Kidney (tissue), 14 donors: ENCODE results near the gene SMG1. TPM values are rescaled to one million over a fixed set of nuclear protein-coding genes. Genes with fewer than 3 reads are reported as not detected.

ENCODE experiments used
- DNase-seq, 5 donors: peaks; one replicate each; pipeline ENCODE4 v3.0.0-alpha.2; 2013 to 2020
- FAIRE-seq: peaks from 2 replicates; lab custom pipeline; 2012; peaks lifted over from hg19 to GRCh38; lab: Jason Lieb, UNC
- H3K27ac ChIP-seq, 2 donors: one replicate each; pipeline ENCODE4 v1.7.0; 2013; ENCODE audit warnings: low read depth in 2 of 2, low read length in 2 of 2, inconsistent platforms in 1 of 2
- H3K27me3 ChIP-seq: one replicate; pipeline ENCODE4 v1.7.1; 2013; ENCODE audit warnings: low read length, inconsistent platforms; ENCODE audit not compliant: control insufficient read depth, insufficient read depth
- H3K36me3 ChIP-seq, 3 donors: one replicate each; pipeline versions ENCODE4 v1.7.0 to v1.7.1; 2013; ENCODE audit warnings: low read length in 3 of 3, control low read depth in 1 of 3, inconsistent platforms in 1 of 3; ENCODE audit not compliant: insufficient read depth in 3 of 3, control insufficient read depth in 2 of 3
- H3K4me1 ChIP-seq, 3 donors: one replicate each; pipeline versions ENCODE4 v1.7.0 to v1.7.1; 2013; ENCODE audit warnings: low read length in 3 of 3, inconsistent platforms in 1 of 3, low read depth in 1 of 3; ENCODE audit not compliant: control insufficient read depth in 2 of 3, insufficient read depth in 2 of 3
- H3K4me3 ChIP-seq, 3 donors: one replicate each; pipeline versions ENCODE4 v1.7.0 to v1.8.1; 2013; ENCODE audit warnings: low read length in 3 of 3, control low read depth in 1 of 3, inconsistent platforms in 1 of 3
- H3K9ac ChIP-seq, 3 donors: one replicate each; pipeline versions ENCODE4 v1.7.0 to v1.7.1; 2013; ENCODE audit warnings: low read length in 3 of 3, control low read depth in 1 of 3, inconsistent platforms in 1 of 3
- H3K9me3 ChIP-seq, 3 donors: one replicate each; pipeline versions ENCODE4 v1.7.0 to v1.7.1; 2013; ENCODE audit warnings: low read length in 3 of 3, control low read depth in 1 of 3, inconsistent platforms in 1 of 3; ENCODE audit not compliant: control insufficient read depth in 2 of 3, insufficient read depth in 1 of 3
- CTCF ChIP-seq: IDR thresholded peaks from 3 replicates; pipeline ENCODE4 v1.5.1; 2012; ENCODE audit warnings: mild to moderate bottlenecking, moderate library complexity, borderline replicate concordance; ENCODE audit not compliant: insufficient read depth; ENCODE audit errors: extremely low read depth
- intact Hi-C: fragments of 100-400 bp; cut with DNase I; formaldehyde crosslinking; loops from one replicate; pipeline ENCODE4 v1.11.1; 2022
- polyA plus RNA-seq: library from polyadenylated mRNA; stranded (reverse); fragments of 350-450 nt; fragmentation: Illumina TruSeq; extraction: RNeasy Lipid Tissue Mini Kit (QIAGEN cat#74804); gene quantifications from one replicate; pipeline ENCODE4 v1.2.3, GENCODE V29; 2014; ENCODE audit warnings: low read depth, low replicate concordance; ENCODE audit not compliant: insufficient read depth
- total RNA-seq: library from RNA; stranded (reverse); fragmentation: NEBNext Ultra II Directional; extraction: Animal tissue kit (Norgen Biotek cat#: 25700); gene quantifications from one replicate; pipeline ENCODE4 v1.2.1, GENCODE V29; 2021
- donor health status: control.
- donor health status: control.
- donor health status: control.
- donor health status: control.
- donor health status: control.
- donor health status: DM: yes; HTN: yes; CAD: no.
- donor health status: Normal renal cell carcinoma (clear cell type).

SMG1 gene
- total and polyA plus RNA-seq, 2 donors from 2014 or later = 4.9 to 94.4 TPM

- no peaks in the 10 kb centered on the region for H3K4me1 ChIP-seq
These were observed 43.0 kb upstream of the SMG1 start for GRCh38 chr16:18969050-18969854.

GRCh38 chr16:18966791-18967190, 40.6 kb upstream of the SMG1 start:
- intact Hi-C loops = no loop called here
- H3K9me3 ChIP-seq = no peaks in the 10 kb centered on the region
- H3K36me3 ChIP-seq = no peaks in the 10 kb centered on the region
- DNase-seq = no peak
- H3K27ac ChIP-seq = no peak overlapping the region
- no peak overlapping the region for H3K9ac ChIP-seq
- H3K4me3 ChIP-seq = no peak overlapping the region
- FAIRE-seq = no peak
- no peak for TF ChIP-seq CTCF
- H3K4me1 ChIP-seq = no peaks in the 10 kb centered on the region
- no peaks in the 10 kb centered on the region for H3K27me3 ChIP-seq

More at GRCh38 chr16:18969050-18969854, 43.0 kb upstream of the SMG1 start:
- intact Hi-C loops = no loop called here
- Histone ChIP-seq H3K9me3 (no peaks in the 10 kb centered on the region), H3K27ac (no peak overlapping the region), H3K36me3 (no peaks in the 10 kb centered on the region), H3K9ac (peak overlapping the region in 1 of 3 donors; percentile 6), H3K4me3 (peak overlapping the region; percentile 39 to 53 (median 42)), H3K27me3 (no peaks in the 10 kb centered on the region)
- peak; percentile 84 to 89 (median 87) for DNase-seq
- no peak for FAIRE-seq
- TF ChIP-seq CTCF = peak; percentile 89

GRCh38 chr16:18965555-18965954, 39.3 kb upstream of the SMG1 start:
- Histone ChIP-seq H3K36me3 (no peaks in the 10 kb centered on the region), H3K9ac (no peak overlapping the region), H3K4me1 (no peaks in the 10 kb centered on the region), H3K4me3 (no peak overlapping the region), H3K27me3 (no peaks in the 10 kb centered on the region), H3K9me3 (no peaks in the 10 kb centered on the region), H3K27ac (no peak overlapping the region)
- intact Hi-C loops = no loop called here
- DNase-seq (no peak), FAIRE-seq (no peak)
- TF ChIP-seq CTCF = no peak
